GM23338 (cell line): ENCODE results near the gene SUV39H1. TPM values are rescaled to one million over a fixed set of nuclear protein-coding genes. Genes with fewer than 3 reads are reported as not detected.
"Not testable (repeated sequence)": the region's sequence is repeated elsewhere in the genome, so short reads cannot be mapped to it uniquely, and the experiment has no call there.

Source experiments
- ATAC-seq: fragments of 200-7000 bp; cut with Tn5 transposase; 3 replicates; pipeline ENCODE4 v1.9.1; 2020
- DNase-seq: peaks from one replicate; pipeline ENCODE4 v3.0.0-alpha.2; 2015; ENCODE audit warnings: low spot score
- H2AFZ ChIP-seq: fragments of 200-600 bp; sonication (generic); 2 replicates; pipeline ENCODE4 v1.8.0; 2016; ENCODE audit warnings: antibody characterized with exemption, mild to moderate bottlenecking, moderate library complexity
- H3F3A ChIP-seq: fragments of 200-600 bp; sonication (generic); replicated peaks from 2 replicates; pipeline ENCODE4 v1.8.0; 2017; ENCODE audit warnings: antibody characterized with exemption, mixed run types, low read depth
- H3K27ac ChIP-seq: fragments of 200-600 bp; sonication (generic); 2 replicates; pipeline ENCODE4 v1.6.1; 2016; ENCODE audit warnings: low read depth
- H3K27me3 ChIP-seq: fragments of 200-600 bp; sonication (generic); 2 replicates; pipeline ENCODE4 v1.8.0; 2016; ENCODE audit warnings: mild to moderate bottlenecking, mixed run types, moderate library complexity; ENCODE audit not compliant: insufficient read depth
- H3K36me3 ChIP-seq: fragments of 200-600 bp; sonication (generic); 2 replicates; pipeline ENCODE4 v1.8.0; 2016; ENCODE audit warnings: mild to moderate bottlenecking; ENCODE audit not compliant: insufficient read depth
- H3K4me1 ChIP-seq: fragments of 200-600 bp; sonication (generic); 2 replicates; pipeline ENCODE4 v1.8.0; 2016; ENCODE audit warnings: mild to moderate bottlenecking, moderate library complexity; ENCODE audit not compliant: insufficient read depth
- H3K4me2 ChIP-seq: fragments of 200-600 bp; sonication (generic); 2 replicates; pipeline ENCODE4 v1.7.1; 2017; ENCODE audit warnings: mixed run types
- H3K4me3 ChIP-seq: fragments of 200-600 bp; sonication (generic); 2 replicates; pipeline ENCODE4 v1.6.1; 2016; ENCODE audit warnings: mixed run types
- H3K79me2 ChIP-seq: fragments of 200-600 bp; sonication (generic); replicated peaks from 2 replicates; pipeline ENCODE4 v1.8.0; 2017; ENCODE audit warnings: mild to moderate bottlenecking; ENCODE audit not compliant: insufficient read depth
- H3K9me2 ChIP-seq: fragments of 200-600 bp; sonication (generic); 2 replicates; pipeline ENCODE4 v1.8.0; 2017; ENCODE audit not compliant: insufficient read depth
- H4K20me1 ChIP-seq: fragments of 200-600 bp; sonication (generic); replicated peaks from 2 replicates; pipeline ENCODE4 v1.8.0; 2017; ENCODE audit warnings: mild to moderate bottlenecking; ENCODE audit not compliant: insufficient read depth
- H3K27ac Mint-ChIP-seq: 2 replicates; pipeline ENCODE4 v1.8.0; 2020; ENCODE audit warnings: inconsistent platforms, mild to moderate bottlenecking, moderate library complexity, mixed read lengths
- H3K27me3 Mint-ChIP-seq: 3 replicates; pipeline ENCODE4 v1.8.0; 2022; ENCODE audit warnings: low read depth, mild to moderate bottlenecking, moderate library complexity, mixed read lengths, inconsistent platforms; ENCODE audit not compliant: insufficient read depth, poor library complexity
- H3K36me3 Mint-ChIP-seq: 3 replicates; pipeline ENCODE4 v1.8.0; 2021; ENCODE audit warnings: low read depth, mild to moderate bottlenecking, inconsistent platforms, moderate library complexity, mixed read lengths
- H3K4me1 Mint-ChIP-seq: 3 replicates; pipeline ENCODE4 v1.8.0; 2020; ENCODE audit warnings: mild to moderate bottlenecking, inconsistent platforms, mixed read lengths
- H3K4me3 Mint-ChIP-seq: 3 replicates; pipeline ENCODE4 v1.8.0; 2021; ENCODE audit warnings: moderate library complexity, mild to moderate bottlenecking, inconsistent platforms, mixed read lengths
- H3K9me3 Mint-ChIP-seq: 3 replicates; pipeline ENCODE4 v1.8.0; 2020; ENCODE audit warnings: moderate library complexity, mild to moderate bottlenecking, inconsistent platforms, mixed read lengths
- ETS1 ChIP-seq: IDR thresholded peaks from 2 replicates; pipeline ENCODE4 v1.6.1; 2016; ENCODE audit warnings: antibody characterized with exemption
- EZH2 ChIP-seq: fragments of 200-600 bp; sonication (generic); IDR thresholded peaks from one replicate; pipeline ENCODE4 v1.8.0; 2017; ENCODE audit warnings: antibody characterized with exemption, mild to moderate bottlenecking, low read depth; ENCODE audit not compliant: unreplicated experiment
- EZH2phosphoT487 ChIP-seq: fragments of 200-600 bp; sonication (generic); IDR thresholded peaks from one replicate; pipeline ENCODE4 v1.8.1; 2018; ENCODE audit warnings: antibody characterized with exemption; ENCODE audit not compliant: unreplicated experiment
- JUNB ChIP-seq: IDR thresholded peaks from one replicate; pipeline ENCODE4 v1.6.1; 2016; ENCODE audit warnings: antibody characterized with exemption; ENCODE audit not compliant: unreplicated experiment
- NANOG ChIP-seq: IDR thresholded peaks from 2 replicates; pipeline ENCODE4 v1.6.1; 2016; ENCODE audit warnings: antibody characterized with exemption, borderline replicate concordance
- ZNF114 ChIP-seq: fragments of 250-450 bp; sonication (Bioruptor Pico); IDR thresholded peaks from 2 replicates; pipeline ENCODE4 v1.5.0; 2020; ENCODE audit warnings: mild to moderate bottlenecking, moderate library complexity
- polyA plus RNA-seq: library from polyadenylated mRNA; unstranded; fragments of >200 nt; fragmentation: Nextera tagmentation; extraction: Ambion mirVana; gene quantifications from 2 replicates; pipeline ENCODE4 v1.2.1, GENCODE V29; 2016
- total RNA-seq: library from RNA; depleted of rRNA; stranded (reverse); fragments of >200 nt; shearing (Covaris generic); gene quantifications from 2 replicates; pipeline ENCODE4 v1.2.3, GENCODE V29; 2014
- TF ChIP-seq, protein P1 (sequence below), 2 experiments: fragments of 200-600 bp in 1 of 2; sonication (generic) in 1 of 2; conservative IDR thresholded peaks; 2 replicates each; pipeline versions ENCODE4 v1.5.1 to v1.6.1; 2016 to 2017; ENCODE audit warnings: antibody characterized with exemption in 2 of 2, low read depth in 2 of 2, mild to moderate bottlenecking in 2 of 2, moderate library complexity in 1 of 2

The SUV39H1 gene
- total and polyA plus RNA-seq, 2 experiments from 2014 or later, result 9.5 to 15.2 TPM

DNA sequence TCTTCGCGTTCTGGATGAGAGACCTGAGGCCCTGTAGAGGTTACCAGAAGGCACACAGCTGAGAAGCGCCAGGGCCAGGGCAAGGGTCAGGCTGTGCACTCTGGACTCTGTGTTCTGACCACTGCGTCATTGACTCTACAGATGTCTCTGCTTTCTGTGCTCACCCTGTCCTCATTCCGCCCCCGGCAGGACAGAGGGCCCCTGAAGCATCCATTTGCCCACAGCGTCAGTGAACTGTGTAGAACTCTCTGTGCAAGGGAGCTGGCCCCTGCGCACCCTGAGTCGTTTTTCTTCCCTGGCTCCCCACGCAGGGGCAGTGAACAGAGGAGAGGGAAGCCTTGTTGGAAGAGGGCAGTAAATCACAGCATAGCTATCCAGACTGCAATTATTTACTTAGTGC, 19.0 kb upstream of the SUV39H1 start:
- DNase-seq (no peak), ATAC-seq (no peak)
- no peaks in the 10 kb centered on the region for H3K9me2 ChIP-seq
- TF ChIP-seq ZNF114 (CRISPR knock-in tag), result no peak
- TF ChIP-seq JUNB, result no peak
- no peak for TF ChIP-seq ETS1
- TF ChIP-seq, protein P1, sequence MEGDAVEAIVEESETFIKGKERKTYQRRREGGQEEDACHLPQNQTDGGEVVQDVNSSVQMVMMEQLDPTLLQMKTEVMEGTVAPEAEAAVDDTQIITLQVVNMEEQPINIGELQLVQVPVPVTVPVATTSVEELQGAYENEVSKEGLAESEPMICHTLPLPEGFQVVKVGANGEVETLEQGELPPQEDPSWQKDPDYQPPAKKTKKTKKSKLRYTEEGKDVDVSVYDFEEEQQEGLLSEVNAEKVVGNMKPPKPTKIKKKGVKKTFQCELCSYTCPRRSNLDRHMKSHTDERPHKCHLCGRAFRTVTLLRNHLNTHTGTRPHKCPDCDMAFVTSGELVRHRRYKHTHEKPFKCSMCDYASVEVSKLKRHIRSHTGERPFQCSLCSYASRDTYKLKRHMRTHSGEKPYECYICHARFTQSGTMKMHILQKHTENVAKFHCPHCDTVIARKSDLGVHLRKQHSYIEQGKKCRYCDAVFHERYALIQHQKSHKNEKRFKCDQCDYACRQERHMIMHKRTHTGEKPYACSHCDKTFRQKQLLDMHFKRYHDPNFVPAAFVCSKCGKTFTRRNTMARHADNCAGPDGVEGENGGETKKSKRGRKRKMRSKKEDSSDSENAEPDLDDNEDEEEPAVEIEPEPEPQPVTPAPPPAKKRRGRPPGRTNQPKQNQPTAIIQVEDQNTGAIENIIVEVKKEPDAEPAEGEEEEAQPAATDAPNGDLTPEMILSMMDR (conservative IDR thresholded peaks at IDR 0.05; ENCODE audit: low read depth in 2 of 2), result no peak
- TF ChIP-seq NANOG, result no peak
- no peak for TF ChIP-seq EZH2phosphoT487
- no peak for TF ChIP-seq EZH2
- H3K4me3 Mint-ChIP-seq, result peak overlapping the region; percentile 92
- H3K36me3 ChIP-seq, result no peaks in the 10 kb centered on the region
- peaks cover 12% of the 10 kb centered on the region for H3K27me3 Mint-ChIP-seq
- no peaks in the 10 kb centered on the region for H3K79me2 ChIP-seq
- H3F3A ChIP-seq, result no peaks in the 10 kb centered on the region
- peaks cover 5% of the 10 kb centered on the region for H3K4me1 Mint-ChIP-seq
- no peak overlapping the region; the same call in 1 of the 2 replicates for H3K27ac Mint-ChIP-seq
- H3K27ac ChIP-seq, result no peak overlapping the region
- H3K27me3 ChIP-seq, result no peaks in the 10 kb centered on the region
- no peaks in the 10 kb centered on the region for H4K20me1 ChIP-seq
- no peak overlapping the region for H2AFZ ChIP-seq
- no peaks in the 10 kb centered on the region for H3K36me3 Mint-ChIP-seq
- H3K9me3 Mint-ChIP-seq, result no peaks in the 10 kb centered on the region
- peak overlapping the region; percentile 79 for H3K4me2 ChIP-seq
- peak overlapping the region; percentile 78 for H3K4me3 ChIP-seq
- H3K4me1 ChIP-seq, result no peaks in the 10 kb centered on the region; the same call in 1 of the 2 replicates

DNA sequence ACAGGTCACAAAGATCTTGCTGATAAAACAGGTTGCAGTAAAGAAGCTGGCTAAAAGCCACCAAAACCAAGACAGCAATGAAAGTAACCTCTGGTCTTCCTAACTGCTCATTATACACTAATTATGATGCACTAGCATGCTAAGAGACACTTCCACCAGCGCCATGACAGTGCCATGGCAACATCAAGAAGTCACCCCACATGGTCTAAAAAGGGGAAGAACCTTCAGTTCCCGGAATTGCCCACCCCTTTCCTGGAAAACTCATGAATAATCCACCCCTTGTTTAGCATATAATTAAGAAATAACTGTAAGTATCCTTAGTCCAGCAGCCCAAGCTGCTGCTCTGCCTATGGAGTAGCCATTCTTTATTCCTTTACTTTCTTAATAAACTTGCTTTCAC, 16.1 kb upstream of the SUV39H1 start:
- H3K4me3 ChIP-seq, H3K4me1 ChIP-seq, H3K4me1 Mint-ChIP-seq, H3K27me3 ChIP-seq, ATAC-seq, H3K27ac ChIP-seq, H3K9me2 ChIP-seq, H3F3A ChIP-seq, H2AFZ ChIP-seq, H3K36me3 ChIP-seq, H3K36me3 Mint-ChIP-seq, H4K20me1 ChIP-seq, H3K4me3 Mint-ChIP-seq, H3K4me2 ChIP-seq, DNase-seq, H3K27ac Mint-ChIP-seq, H3K9me3 Mint-ChIP-seq, H3K79me2 ChIP-seq: not testable (repeated sequence)
- peaks cover 13% of the 10 kb centered on the region for H3K27me3 Mint-ChIP-seq

- not testable (repeated sequence) for H3K79me2 ChIP-seq, H2AFZ ChIP-seq, H3K4me1 Mint-ChIP-seq, H3K27me3 ChIP-seq, H3K36me3 ChIP-seq, H3K4me1 ChIP-seq, H3K4me3 ChIP-seq, H3K4me3 Mint-ChIP-seq, H3K27ac Mint-ChIP-seq, H3K9me2 ChIP-seq, H3K9me3 Mint-ChIP-seq, H3K27ac ChIP-seq, H3K36me3 Mint-ChIP-seq, H4K20me1 ChIP-seq, H3K4me2 ChIP-seq, DNase-seq, ATAC-seq, H3F3A ChIP-seq
- H3K27me3 Mint-ChIP-seq, result peaks cover 10% of the 10 kb centered on the region
Measured at GRCh38 chrX:48680925-48681324, 15.6 kb upstream of the SUV39H1 start.
